Measurements from ENCODE around the gene SRSF7. TPM values are rescaled to one million over a fixed set of nuclear protein-coding genes. Genes with fewer than 3 reads are reported as not detected.

The SRSF7 gene
- total and polyA plus RNA-seq, 9 of the 15 experiments (the other 6 are each of a cell fraction or from before 2014, with no cell fraction given) = 219 to 726 (median 375) TPM

DNA sequence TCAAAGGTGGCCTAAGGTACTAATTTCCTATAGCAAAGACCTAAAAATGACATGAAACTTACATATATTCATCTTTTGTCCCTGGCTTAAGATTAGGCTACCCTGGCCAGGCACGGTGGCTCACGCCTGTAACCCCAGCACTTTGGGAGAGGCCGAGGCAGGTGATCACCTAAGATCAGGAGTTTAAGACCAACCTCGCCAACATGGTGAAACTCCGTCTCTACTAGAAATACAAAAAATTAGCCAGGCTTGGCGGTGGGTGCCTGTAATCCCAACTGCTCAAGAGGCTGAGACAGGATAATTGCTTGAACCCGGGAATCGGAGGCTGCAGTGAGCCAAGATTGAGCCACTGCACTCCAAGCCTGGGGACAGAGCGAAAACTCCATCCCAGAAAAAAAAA is 5.9 kb downstream of the SRSF7 start (continued):
- no peak for TF ChIP-seq CHD7 (IDR thresholded peaks at IDR 0.05; ENCODE audit: low read depth, low read length)
- TF ChIP-seq ZBTB9 (CRISPR knock-in tag; IDR thresholded peaks at IDR 0.05) = no peak
- no peak for TF ChIP-seq E2F3 (CRISPR knock-in tag; IDR thresholded peaks at IDR 0.05)
- no peak for TF ChIP-seq NR2C2 (CRISPR knock-in tag; IDR thresholded peaks at IDR 0.05)
- no peak for TF ChIP-seq NR2C2 (tag; IDR thresholded peaks at IDR 0.05)
- TF ChIP-seq CBX5 (IDR thresholded peaks at IDR 0.05; ENCODE audit: borderline replicate concordance, low read depth) = no peak
- no peak for TF ChIP-seq PHB (CRISPR knock-in tag; IDR thresholded peaks at IDR 0.05)
- no peak for TF ChIP-seq ETS1 (conservative IDR thresholded peaks at IDR 0.05; ENCODE audit: control insufficient read depth, low read depth, low read length)
- no peak for TF ChIP-seq ZBTB7A (IDR thresholded peaks at IDR 0.05; ENCODE audit: borderline replicate concordance, control insufficient read depth, low read depth, low read length)
- TF ChIP-seq FOSL1 (tag; conservative IDR thresholded peaks at IDR 0.05) = no peak
- TF ChIP-seq MTF1 (CRISPR knock-in tag; IDR thresholded peaks at IDR 0.05; ENCODE audit: borderline replicate concordance) = no peak
- TF ChIP-seq BRCA1 (IDR thresholded peaks at IDR 0.05) = no peak
- no peak for TF ChIP-seq BRCA1 (CRISPR knock-in tag; IDR thresholded peaks at IDR 0.05)
- no peak for TF ChIP-seq TAF7 (tag; IDR thresholded peaks at IDR 0.05)

All from K562 (cell line).